GM19463 (cell line): ENCODE data around the gene HKDC1.
A peak's percentile ranks its signal among the peaks of the same experiment; 100 is the strongest.

ENCODE experiments used
- ATAC-seq: cut with Tn5 transposase; IDR thresholded peaks from one replicate; pipeline ENCODE4 v1.9.1; 2021; ENCODE audit warnings: mild to moderate bottlenecking, moderate library complexity; ENCODE audit not compliant: unreplicated experiment

HKDC1 gene

DNA sequence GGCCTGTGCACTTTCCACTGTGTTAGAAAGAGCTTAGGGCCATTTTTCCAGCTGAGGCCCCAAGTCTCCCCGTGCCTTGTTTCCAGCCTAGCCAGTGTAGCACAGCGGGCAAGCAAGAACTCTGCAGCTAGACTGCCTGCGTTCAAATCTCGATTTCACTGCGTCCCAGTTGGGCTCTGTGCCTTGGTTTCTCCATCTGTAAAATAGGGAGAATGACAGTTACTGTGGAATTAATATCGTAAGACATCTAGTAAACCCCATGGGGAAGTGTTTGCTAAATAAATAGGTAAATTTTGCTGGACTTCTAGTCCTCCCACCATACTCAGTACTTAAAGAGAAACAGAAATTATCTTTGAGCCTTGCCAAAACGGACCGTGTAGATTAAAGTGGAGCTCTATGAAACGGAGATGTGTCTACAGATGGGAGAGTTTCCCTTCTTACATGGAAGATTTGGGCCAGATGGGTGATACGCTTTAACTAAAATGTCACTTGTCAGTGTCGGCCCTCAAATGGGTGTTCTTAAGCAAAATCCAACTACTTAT, 3.5 kb upstream of the HKDC1 start:
- no peak for ATAC-seq

- no peak for ATAC-seq
These were observed 2.9 kb upstream of the HKDC1 start for GRCh38 chr10:69217119-69217754.

- ATAC-seq, result no peak
These were observed 1.3 kb upstream of the HKDC1 start for GRCh38 chr10:69218831-69219230.

GRCh38 chr10:69220507-69220906, 375 bp downstream of the HKDC1 start:
- ATAC-seq, result no peak

DNA sequence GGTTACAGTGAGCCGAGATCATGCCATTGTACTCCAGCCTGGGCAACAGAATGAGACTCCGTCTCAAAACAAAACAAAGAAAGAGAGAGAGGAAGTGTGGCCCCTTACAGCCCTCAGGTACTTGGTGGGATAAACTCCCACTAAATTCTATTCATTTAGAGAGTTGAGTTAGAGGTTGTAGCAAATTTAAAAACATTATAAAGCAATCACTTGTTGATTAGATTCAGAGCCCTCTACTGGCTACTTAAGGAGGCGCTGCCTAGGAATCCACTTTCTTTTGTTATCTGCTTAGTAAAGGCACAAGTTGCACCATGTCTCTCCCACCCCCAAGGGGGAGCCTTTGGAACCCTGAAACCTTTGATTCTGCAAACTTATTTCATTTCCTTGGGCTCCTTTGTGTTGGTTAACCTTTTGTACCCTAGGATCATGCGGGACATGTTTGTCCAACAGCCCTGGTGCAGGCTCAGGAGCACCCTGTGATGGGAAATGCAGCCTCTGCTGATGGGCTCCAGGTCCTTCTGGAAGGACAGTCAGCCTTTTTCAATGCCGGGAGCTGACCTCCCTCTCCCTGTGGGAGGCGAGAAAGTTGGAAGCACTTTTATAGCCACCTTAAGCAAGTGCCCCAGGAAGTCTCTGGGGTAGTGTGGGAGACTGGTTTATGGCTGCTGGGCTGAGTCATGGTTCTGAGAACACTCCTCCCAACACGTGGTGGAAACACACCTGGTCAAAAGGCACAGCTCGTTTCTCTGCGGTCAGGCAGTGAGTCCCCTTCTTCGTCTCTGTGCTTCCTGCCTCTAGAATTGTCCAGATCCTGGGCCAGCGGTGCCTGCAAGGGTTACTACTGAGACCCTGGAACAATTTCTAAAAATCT, 2.3 kb downstream of the HKDC1 start:
- ATAC-seq, result peak; percentile 95

- ATAC-seq, result no peak
These were observed 2.9 kb downstream of the HKDC1 start for GRCh38 chr10:69223028-69223342.

- ATAC-seq, result no peak
These were observed 4.9 kb downstream of the HKDC1 start for GRCh38 chr10:69224862-69225657.

GRCh38 chr10:69225681-69226080, 5.5 kb downstream of the HKDC1 start:
- no peak for ATAC-seq

- ATAC-seq, result no peak
These were observed 6.9 kb downstream of the HKDC1 start for GRCh38 chr10:69226919-69227450.

DNA sequence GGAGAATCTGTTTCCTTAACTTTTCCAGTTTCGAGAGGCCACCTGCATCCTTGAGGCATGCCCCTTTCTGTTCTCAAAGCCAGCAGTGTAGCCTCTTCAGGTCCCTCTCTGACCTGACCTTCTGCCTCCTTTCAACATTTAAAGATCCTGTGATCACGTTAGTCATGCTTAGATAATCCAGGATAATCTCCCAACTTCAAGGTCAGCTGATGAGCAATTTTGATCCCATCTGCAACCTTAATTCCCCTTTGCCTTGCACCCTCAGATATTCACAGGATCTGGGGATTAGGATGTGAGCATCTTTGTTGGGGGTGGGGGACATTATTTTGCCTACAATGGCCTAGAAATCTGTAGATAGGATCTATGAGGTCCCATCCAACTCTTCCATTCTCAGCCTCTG, 8.0 kb downstream of the HKDC1 start:
- no peak for ATAC-seq

GRCh38 chr10:69229616-69229916, 9.4 kb downstream of the HKDC1 start:
- ATAC-seq, result no peak

- no peak for ATAC-seq
These were observed 10.0 kb downstream of the HKDC1 start for GRCh38 chr10:69230128-69230527.

GRCh38 chr10:69232252-69232651, 12.1 kb downstream of the HKDC1 start:
- ATAC-seq, result no peak

- ATAC-seq, result no peak
These were observed 12.8 kb downstream of the HKDC1 start for GRCh38 chr10:69232736-69233480.

- ATAC-seq, result no peak
These were observed 14.3 kb downstream of the HKDC1 start for GRCh38 chr10:69234447-69234846.

DNA sequence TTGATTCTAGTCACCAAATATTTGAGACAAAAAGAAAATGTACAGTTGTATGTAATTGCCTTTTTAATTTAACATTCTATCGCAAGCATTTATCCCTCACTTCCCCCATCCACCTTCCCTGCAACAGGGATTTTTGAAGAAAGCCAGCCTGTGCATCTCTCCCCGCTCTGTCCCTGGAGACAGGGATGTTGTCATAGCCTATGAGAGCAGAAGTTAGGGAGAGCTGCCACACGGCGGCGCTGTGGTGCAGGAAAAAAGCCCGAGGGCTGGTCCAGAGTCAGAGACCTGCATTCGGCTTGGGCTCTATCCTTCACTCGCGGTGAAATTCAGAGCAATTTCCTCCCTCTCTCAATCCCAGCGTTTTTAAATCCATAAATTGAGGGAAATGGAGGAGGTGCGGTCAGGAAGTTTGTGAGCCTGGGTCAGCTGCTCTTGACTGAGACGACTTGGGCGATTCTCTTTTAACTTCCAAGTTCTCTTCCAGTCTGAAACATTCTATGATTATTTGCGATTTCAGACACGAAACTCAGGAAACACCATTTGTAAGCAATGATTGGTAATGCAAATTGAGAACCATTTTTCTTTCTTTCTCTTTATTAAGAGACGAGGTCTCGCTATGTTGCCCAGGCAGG, 17.5 kb downstream of the HKDC1 start:
- ATAC-seq, result peak; percentile 90

- no peak for ATAC-seq
These were observed 19.0 kb downstream of the HKDC1 start for GRCh38 chr10:69239136-69239535.

DNA sequence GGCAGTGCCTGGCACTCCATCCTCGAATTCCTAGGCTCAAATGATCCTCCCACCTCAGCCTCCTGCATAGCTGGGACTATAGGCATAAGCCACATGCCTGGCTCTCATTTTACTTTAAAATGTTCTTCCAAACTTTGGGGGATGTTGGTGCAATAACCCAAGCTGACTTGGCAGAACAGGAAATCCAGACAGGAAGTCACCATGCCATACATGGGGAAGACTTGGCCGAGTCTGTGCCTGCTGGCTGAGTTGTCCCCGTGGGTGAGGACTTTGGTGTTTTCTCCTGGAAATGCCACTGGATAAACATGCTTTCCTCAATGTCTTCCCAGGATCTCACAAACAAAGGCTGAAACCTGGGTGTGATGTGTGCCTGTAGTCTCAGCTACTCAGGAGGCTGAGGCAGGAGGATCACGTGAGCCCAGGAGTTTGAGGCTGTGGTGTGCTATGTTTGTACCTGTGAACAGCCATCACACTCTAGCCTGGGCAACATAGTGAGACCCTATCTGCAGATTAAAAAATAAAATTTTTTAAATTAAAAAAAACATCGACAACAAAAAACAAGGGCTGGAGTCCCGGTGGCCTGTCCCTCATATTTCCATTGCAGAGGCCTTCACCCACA, 19.8 kb downstream of the HKDC1 start:
- no peak for ATAC-seq

- no peak for ATAC-seq
These were observed 20.3 kb downstream of the HKDC1 start for GRCh38 chr10:69240455-69240854.

DNA sequence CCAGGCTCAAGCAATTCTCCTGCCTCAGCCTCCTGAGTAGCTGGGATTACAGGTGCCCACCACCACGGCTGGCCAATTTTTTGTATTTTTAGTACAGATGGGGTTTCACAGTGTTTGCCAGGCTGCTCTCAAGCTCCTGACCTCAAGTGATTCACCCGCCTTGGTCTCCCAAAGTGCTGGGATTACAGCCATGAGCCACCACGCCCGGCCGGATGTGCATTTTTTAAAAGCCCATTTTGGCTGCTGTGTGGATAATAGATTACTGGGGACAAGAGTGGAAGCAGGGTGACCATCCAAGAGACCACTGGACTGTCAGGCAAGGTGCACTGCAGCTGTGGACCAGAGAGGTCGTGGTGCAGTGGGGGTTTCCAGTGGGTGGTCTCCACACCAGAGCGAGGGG, 21.4 kb downstream of the HKDC1 start:
- ATAC-seq, result no peak
